ENCODE measurements around the gene TCN1. TPM values are rescaled to one million over a fixed set of nuclear protein-coding genes. Genes with fewer than 3 reads are reported as not detected.
"Not testable (repeated sequence)": the region's sequence is repeated elsewhere in the genome, so short reads cannot be mapped to it uniquely, and the experiment has no call there.

TCN1 gene
- total RNA-seq (2.1 TPM), polyA plus RNA-seq (1.4 TPM)
- long read RNA-seq, donor 1, result 0 reads
- long read RNA-seq, donor 2, result 0 reads
- long read RNA-seq, donor 3, result 0 reads
- long read RNA-seq, donor 4, result 0 reads
- long read RNA-seq, donor 5, result 0 reads
- long read RNA-seq, donor 6, result 0 reads
- long read RNA-seq, donor 7, result 0 reads
- long read RNA-seq, donor 8, result 0 reads
- long read RNA-seq, donor 9, partial matches to known transcripts, result 0 of 1 reads
- long read RNA-seq, donor 9, other reads (novel, unspliced or antisense), result 0 of 1 reads
- long read RNA-seq, donor 10, result 0 reads

GRCh38 chr11:59866397-59866796 lies at the start of gene TCN1:
TCN1 (minus strand) TSS chr11:59866487; CDS start chr11:59866470, 17 bp downstream.
- Histone ChIP-seq H3K36me3 (ENCODE audit: control insufficient read depth in 2 of 2, insufficient read depth in 2 of 2, low read length in 1 of 2) (no peaks in the 10 kb centered on the region), H3K9me3 (ENCODE audit: control insufficient read depth in 2 of 2, insufficient read depth in 1 of 2, low read length in 1 of 2) (no peaks in the 10 kb centered on the region), H3K4me3 (ENCODE audit: low read length in 2 of 2) (no peak within 1 kb of the TSS), H3K27me3 (ENCODE audit: control insufficient read depth in 2 of 2, insufficient read depth in 1 of 2, low read length in 1 of 2) (no peaks in the 10 kb centered on the region), H3K27ac (ENCODE audit: low read depth in 1 of 2, low read length in 1 of 2) (no peak within 1 kb of the TSS), H3K4me1 (ENCODE audit: control insufficient read depth in 2 of 2, insufficient read depth in 2 of 2, low read length in 2 of 2) (no peaks in the 10 kb centered on the region)
- peak in 1 of 9 donors; percentile 4 for DNase-seq (ENCODE audit: low read depth in 6 of 9, low spot score in 9 of 9)
- WGBS, result 67% methylated on average over 3 of the region's 3 CpGs

GRCh38 chr11:59903569-59903968 lies 37.3 kb upstream of the TCN1 start:
- H3K4me3 ChIP-seq (ENCODE audit: low read length in 2 of 2); H3K36me3 ChIP-seq (ENCODE audit: control insufficient read depth in 2 of 2, insufficient read depth in 2 of 2, low read length in 1 of 2); H3K9me3 ChIP-seq (ENCODE audit: control insufficient read depth in 2 of 2, insufficient read depth in 1 of 2, low read length in 1 of 2); H3K27me3 ChIP-seq (ENCODE audit: control insufficient read depth in 2 of 2, insufficient read depth in 1 of 2, low read length in 1 of 2); DNase-seq (ENCODE audit: low read depth in 6 of 9, low spot score in 9 of 9); H3K27ac ChIP-seq (ENCODE audit: low read depth in 1 of 2, low read length in 1 of 2); H3K4me1 ChIP-seq (ENCODE audit: control insufficient read depth in 2 of 2, insufficient read depth in 2 of 2, low read length in 2 of 2): not testable (repeated sequence)
- WGBS, result 96% methylated on average over 2 of the region's 2 CpGs

GRCh38 chr11:59901306-59901705 lies 35.0 kb upstream of the TCN1 start:
- Histone ChIP-seq H3K36me3 (ENCODE audit: control insufficient read depth in 2 of 2, insufficient read depth in 2 of 2, low read length in 1 of 2) (no peaks in the 10 kb centered on the region), H3K27me3 (ENCODE audit: control insufficient read depth in 2 of 2, insufficient read depth in 1 of 2, low read length in 1 of 2) (no peaks in the 10 kb centered on the region), H3K27ac (ENCODE audit: low read depth in 1 of 2, low read length in 1 of 2) (no peak overlapping the region), H3K4me1 (ENCODE audit: control insufficient read depth in 2 of 2, insufficient read depth in 2 of 2, low read length in 2 of 2) (no peaks in the 10 kb centered on the region), H3K9me3 (ENCODE audit: control insufficient read depth in 2 of 2, insufficient read depth in 1 of 2, low read length in 1 of 2) (no peaks in the 10 kb centered on the region), H3K4me3 (ENCODE audit: low read length in 2 of 2) (no peak overlapping the region)
- DNase-seq (ENCODE audit: low read depth in 6 of 9, low spot score in 9 of 9), result no peak
- WGBS, result 82% methylated on average over 1 of the region's 1 CpG

- H3K4me3 ChIP-seq (ENCODE audit: low read length in 2 of 2), result no peak overlapping the region
- H3K9me3 ChIP-seq (ENCODE audit: control insufficient read depth in 2 of 2, insufficient read depth in 1 of 2, low read length in 1 of 2), result no peaks in the 10 kb centered on the region
- no peak for DNase-seq (ENCODE audit: low read depth in 6 of 9, low spot score in 9 of 9)
- no peaks in the 10 kb centered on the region for H3K36me3 ChIP-seq (ENCODE audit: control insufficient read depth in 2 of 2, insufficient read depth in 2 of 2, low read length in 1 of 2)
- no peak overlapping the region for H3K27ac ChIP-seq (ENCODE audit: low read depth in 1 of 2, low read length in 1 of 2)
- no peaks in the 10 kb centered on the region for H3K27me3 ChIP-seq (ENCODE audit: control insufficient read depth in 2 of 2, insufficient read depth in 1 of 2, low read length in 1 of 2)
- WGBS, result 88% methylated on average over 6 of the region's 6 CpGs
- no peaks in the 10 kb centered on the region for H3K4me1 ChIP-seq (ENCODE audit: control insufficient read depth in 2 of 2, insufficient read depth in 2 of 2, low read length in 2 of 2)
Measured at GRCh38 chr11:59900366-59901126, 34.3 kb upstream of the TCN1 start.

- DNase-seq (ENCODE audit: low read depth in 6 of 9, low spot score in 9 of 9), result no peak
Measured at GRCh38 chr11:59899532-59899931, 33.2 kb upstream of the TCN1 start.

GRCh38 chr11:59898650-59899049 lies 32.4 kb upstream of the TCN1 start:
- Histone ChIP-seq H3K4me1 (ENCODE audit: control insufficient read depth in 2 of 2, insufficient read depth in 2 of 2, low read length in 2 of 2) (no peaks in the 10 kb centered on the region), H3K27me3 (ENCODE audit: control insufficient read depth in 2 of 2, insufficient read depth in 1 of 2, low read length in 1 of 2) (no peaks in the 10 kb centered on the region), H3K36me3 (ENCODE audit: control insufficient read depth in 2 of 2, insufficient read depth in 2 of 2, low read length in 1 of 2) (no peaks in the 10 kb centered on the region), H3K27ac (ENCODE audit: low read depth in 1 of 2, low read length in 1 of 2) (no peak overlapping the region), H3K9me3 (ENCODE audit: control insufficient read depth in 2 of 2, insufficient read depth in 1 of 2, low read length in 1 of 2) (no peaks in the 10 kb centered on the region), H3K4me3 (ENCODE audit: low read length in 2 of 2) (no peak overlapping the region)
- 98% methylated on average over 7 of the region's 7 CpGs for WGBS
- no peak for DNase-seq (ENCODE audit: low read depth in 6 of 9, low spot score in 9 of 9)

More at GRCh38 chr11:59899532-59899931, 33.2 kb upstream of the TCN1 start:
- WGBS, result 95% methylated on average over 11 of the region's 11 CpGs
- no peaks in the 10 kb centered on the region for H3K36me3 ChIP-seq (ENCODE audit: control insufficient read depth in 2 of 2, insufficient read depth in 2 of 2, low read length in 1 of 2)
- no peaks in the 10 kb centered on the region for H3K4me1 ChIP-seq (ENCODE audit: control insufficient read depth in 2 of 2, insufficient read depth in 2 of 2, low read length in 2 of 2)
- H3K4me3 ChIP-seq (ENCODE audit: low read length in 2 of 2), result no peak overlapping the region
- no peaks in the 10 kb centered on the region for H3K9me3 ChIP-seq (ENCODE audit: control insufficient read depth in 2 of 2, insufficient read depth in 1 of 2, low read length in 1 of 2)
- no peak overlapping the region for H3K27ac ChIP-seq (ENCODE audit: low read depth in 1 of 2, low read length in 1 of 2)
- H3K27me3 ChIP-seq (ENCODE audit: control insufficient read depth in 2 of 2, insufficient read depth in 1 of 2, low read length in 1 of 2), result no peaks in the 10 kb centered on the region

- H3K27ac ChIP-seq (ENCODE audit: low read depth in 1 of 2, low read length in 1 of 2), result no peak overlapping the region
- no peak overlapping the region for H3K4me3 ChIP-seq (ENCODE audit: low read length in 2 of 2)
- H3K9me3 ChIP-seq (ENCODE audit: control insufficient read depth in 2 of 2, insufficient read depth in 1 of 2, low read length in 1 of 2), result no peaks in the 10 kb centered on the region
- no peak for DNase-seq (ENCODE audit: low read depth in 6 of 9, low spot score in 9 of 9)
- H3K27me3 ChIP-seq (ENCODE audit: control insufficient read depth in 2 of 2, insufficient read depth in 1 of 2, low read length in 1 of 2), result no peaks in the 10 kb centered on the region
- H3K4me1 ChIP-seq (ENCODE audit: control insufficient read depth in 2 of 2, insufficient read depth in 2 of 2, low read length in 2 of 2), result no peaks in the 10 kb centered on the region
- no peaks in the 10 kb centered on the region for H3K36me3 ChIP-seq (ENCODE audit: control insufficient read depth in 2 of 2, insufficient read depth in 2 of 2, low read length in 1 of 2)
- 98% methylated on average over 31 of the region's 31 CpGs for WGBS
Measured at GRCh38 chr11:59898046-59898445, 31.8 kb upstream of the TCN1 start.

- no peaks in the 10 kb centered on the region for H3K4me1 ChIP-seq (ENCODE audit: control insufficient read depth in 2 of 2, insufficient read depth in 2 of 2, low read length in 2 of 2)
- H3K4me3 ChIP-seq (ENCODE audit: low read length in 2 of 2), result no peak overlapping the region
- H3K9me3 ChIP-seq (ENCODE audit: control insufficient read depth in 2 of 2, insufficient read depth in 1 of 2, low read length in 1 of 2), result no peaks in the 10 kb centered on the region
- DNase-seq (ENCODE audit: low read depth in 6 of 9, low spot score in 9 of 9), result no peak
- H3K27me3 ChIP-seq (ENCODE audit: control insufficient read depth in 2 of 2, insufficient read depth in 1 of 2, low read length in 1 of 2), result no peaks in the 10 kb centered on the region
- WGBS, result 93% methylated on average over 1 of the region's 1 CpG
- no peak overlapping the region for H3K27ac ChIP-seq (ENCODE audit: low read depth in 1 of 2, low read length in 1 of 2)
- H3K36me3 ChIP-seq (ENCODE audit: control insufficient read depth in 2 of 2, insufficient read depth in 2 of 2, low read length in 1 of 2), result no peaks in the 10 kb centered on the region
Measured at GRCh38 chr11:59894616-59895015, 28.3 kb upstream of the TCN1 start.

GRCh38 chr11:59891781-59892181 lies 25.5 kb upstream of the TCN1 start:
- 81% methylated on average over 4 of the region's 4 CpGs for WGBS
- Histone ChIP-seq H3K27me3 (ENCODE audit: control insufficient read depth in 2 of 2, insufficient read depth in 1 of 2, low read length in 1 of 2) (no peaks in the 10 kb centered on the region), H3K36me3 (ENCODE audit: control insufficient read depth in 2 of 2, insufficient read depth in 2 of 2, low read length in 1 of 2) (no peaks in the 10 kb centered on the region), H3K4me1 (ENCODE audit: control insufficient read depth in 2 of 2, insufficient read depth in 2 of 2, low read length in 2 of 2) (no peaks in the 10 kb centered on the region), H3K9me3 (ENCODE audit: control insufficient read depth in 2 of 2, insufficient read depth in 1 of 2, low read length in 1 of 2) (no peaks in the 10 kb centered on the region), H3K4me3 (ENCODE audit: low read length in 2 of 2) (no peak overlapping the region), H3K27ac (ENCODE audit: low read depth in 1 of 2, low read length in 1 of 2) (no peak overlapping the region)
- DNase-seq (ENCODE audit: low read depth in 6 of 9, low spot score in 9 of 9), result no peak

All from thymus (tissue), 14 donors.